B cell (primary cell): ENCODE results near the gene PTPRF. TPM values are rescaled to one million over a fixed set of nuclear protein-coding genes. Genes with fewer than 3 reads are reported as not detected.

Source experiments
- ATAC-seq: fragments of 200-7000 bp; cut with Tn5 transposase; one replicate; pipeline ENCODE4 v1.10.0; 2021; ENCODE audit warnings: low read depth, mild to moderate bottlenecking, moderate number of reproducible peaks, moderate library complexity
- CTCF ChIA-PET: fragments of 350-600 bp; sonication (Branson Sonifier 250); formaldehyde crosslinking; loops from one replicate; lab custom pipeline; 2021; ENCODE audit warnings: antibody characterized with exemption, inconsistent platforms; lab: Charles Lee
- POLR2A ChIA-PET: fragments of 350-600 bp; sonication (Branson Sonifier 250); formaldehyde crosslinking; loops from one replicate; lab custom pipeline; 2021; ENCODE audit warnings: antibody characterized with exemption; lab: Charles Lee
- DNase-seq: peaks from one replicate; pipeline ENCODE4 v3.0.0; 2013
- H2AFZ ChIP-seq: 2 replicates; pipeline ENCODE4 v1.6.1; 2012; ENCODE audit warnings: mild to moderate bottlenecking, low read depth, low read length; ENCODE audit not compliant: insufficient read depth, poor library complexity, severe bottlenecking
- H3K27ac ChIP-seq, 2 donors: 1 replicate in 1 of 2; 2 replicates in 1 of 2; pipeline ENCODE4 v1.5.1; 2012 to 2013; ENCODE audit warnings: low read length in 2 of 2, mild to moderate bottlenecking in 2 of 2, moderate library complexity in 1 of 2
- H3K27me3 ChIP-seq, 4 experiments: fragments of 200-600 bp in 1 of 4; sonication (generic) in 1 of 4; replicated peaks in 1 of 4; 1 replicate in 2 of 4; 2 replicates in 2 of 4; pipeline versions ENCODE4 v1.6.1 to v1.7.0; 2013 to 2016; ENCODE audit warnings: low read length in 3 of 4, mild to moderate bottlenecking in 2 of 4, mixed read lengths in 1 of 4, moderate library complexity in 1 of 4; ENCODE audit not compliant: insufficient read depth in 4 of 4, control insufficient read depth in 3 of 4; ENCODE audit errors: control extremely low read depth in 1 of 4
- H3K36me3 ChIP-seq, 2 experiments: replicated peaks in 1 of 2; 1 replicate in 1 of 2; 2 replicates in 1 of 2; pipeline versions ENCODE4 v1.6.1 to v1.7.1; 2013; ENCODE audit warnings: low read length in 1 of 2; ENCODE audit not compliant: insufficient read depth in 2 of 2, control insufficient read depth in 1 of 2; ENCODE audit errors: control extremely low read depth in 1 of 2, extremely low read depth in 1 of 2
- H3K4me1 ChIP-seq, 2 donors: fragments of 200-600 bp in 1 of 2; sonication (generic) in 1 of 2; 1 replicate in 1 of 2; 2 replicates in 1 of 2; pipeline versions ENCODE4 v1.5.1 to v1.6.1; 2013 to 2017; ENCODE audit warnings: low read length in 2 of 2; ENCODE audit not compliant: control insufficient read depth in 2 of 2, insufficient read depth in 2 of 2
- H3K4me2 ChIP-seq: replicated peaks from 2 replicates; pipeline ENCODE3; 2012; ENCODE audit warnings: mild to moderate bottlenecking, low read depth, low read length; ENCODE audit not compliant: poor library complexity, severe bottlenecking
- H3K4me3 ChIP-seq, 5 experiments: fragments of 200-600 bp in 1 of 5; sonication (generic) in 1 of 5; 1 replicate in 3 of 5; 2 replicates in 2 of 5; pipeline versions ENCODE4 v1.5.1 to v1.7.0; 2011 to 2016; ENCODE audit warnings: low read length in 4 of 5, mild to moderate bottlenecking in 4 of 5, low read depth in 2 of 5, control low read depth in 1 of 5, moderate library complexity in 1 of 5; ENCODE audit not compliant: insufficient read depth in 1 of 5; ENCODE audit errors: control extremely low read depth in 1 of 5, extremely low read depth in 1 of 5
- H3K79me2 ChIP-seq: fragments of 200-600 bp; sonication (generic); one replicate; pipeline ENCODE4 v1.6.0; 2016; ENCODE audit warnings: low read length; ENCODE audit not compliant: control insufficient read depth, insufficient read depth
- H3K9ac ChIP-seq: fragments of 200-600 bp; sonication (generic); 2 replicates; pipeline ENCODE4 v1.6.1; 2017; ENCODE audit warnings: mild to moderate bottlenecking, low read length, moderate library complexity
- H3K9me3 ChIP-seq, 3 donors: one replicate each; pipeline versions ENCODE4 v1.6.1 to v1.7.1; 2013; ENCODE audit warnings: low read length in 2 of 3; ENCODE audit not compliant: control insufficient read depth in 2 of 3, insufficient read depth in 1 of 3; ENCODE audit errors: control extremely low read depth in 1 of 3
- H4K20me1 ChIP-seq: 2 replicates; pipeline ENCODE4 v1.6.0; 2012; ENCODE audit warnings: mild to moderate bottlenecking, low read length; ENCODE audit not compliant: insufficient read depth, control insufficient read depth, poor library complexity, severe bottlenecking
- H3K27ac Mint-ChIP-seq: one replicate; pipeline ENCODE4 v1.8.0; 2021; ENCODE audit warnings: mixed read lengths
- H3K27me3 Mint-ChIP-seq: one replicate; pipeline ENCODE4 v1.8.0; 2021; ENCODE audit warnings: mixed read lengths
- H3K4me1 Mint-ChIP-seq: one replicate; pipeline ENCODE4 v1.8.0; 2021; ENCODE audit warnings: mixed read lengths
- H3K4me3 Mint-ChIP-seq: one replicate; pipeline ENCODE4 v1.8.0; 2021; ENCODE audit warnings: mixed read lengths
- H3K9me3 Mint-ChIP-seq: one replicate; pipeline ENCODE4 v1.8.0; 2022; ENCODE audit warnings: mixed read lengths; ENCODE audit not compliant: insufficient read depth
- CTCF ChIP-seq: fragments of 200-600 bp; IDR thresholded peaks from one replicate; pipeline ENCODE4 v1.8.0; 2022; ENCODE audit warnings: antibody characterized with exemption, mild to moderate bottlenecking
- EZH2 ChIP-seq: IDR thresholded peaks from 2 replicates; pipeline ENCODE4 v1.6.1; 2012; ENCODE audit warnings: borderline replicate concordance, low read depth, mild to moderate bottlenecking, moderate library complexity, low read length; ENCODE audit not compliant: insufficient read depth, poor library complexity, severe bottlenecking
- WGBS: methylation state at CpG from one replicate; pipeline ENCODE4 v1.1.5; 2013; ENCODE audit warnings: missing lambda C conversion rate; ENCODE audit not compliant: insufficient coverage; 5-methylcytosine and 5-hydroxymethylcytosine counted together
- intact Hi-C: fragments of 100-400 bp; cut with micrococcal nuclease; formaldehyde crosslinking; loops from one replicate; pipeline ENCODE4 v1.10.0; 2022
- polyA plus RNA-seq: library from polyadenylated mRNA; depleted of rRNA; stranded (reverse); fragments of >200 nt; gene quantifications from 2 replicates; pipeline ENCODE4 v1.2.3, GENCODE V29; 2012
- total RNA-seq, 2 donors: library from RNA; stranded (reverse); fragments of 120-200 nt in 1 of 2; gene quantifications; 1 replicate in 1 of 2; 2 replicates in 1 of 2; pipeline versions ENCODE4 v1.2.3 to v1.2.4, GENCODE V29; 2013 to 2022

The PTPRF gene
- total and polyA plus RNA-seq, 2 donors (not counting 1 experiment from before 2014, with no cell fraction given) = 0.07 to 0.13 TPM

- no peak overlapping the region for H3K27ac ChIP-seq
- WGBS = 88% methylated on average over 4 of the region's 7 CpGs
- H3K9ac ChIP-seq = no peak overlapping the region
- H4K20me1 ChIP-seq = no peaks in the 10 kb centered on the region
- peaks cover 20% of the 10 kb centered on the region for H3K27me3 Mint-ChIP-seq
- no peak overlapping the region for H3K27ac Mint-ChIP-seq
- peaks cover 6% of the 10 kb centered on the region for H3K4me1 Mint-ChIP-seq
- no peak for TF ChIP-seq CTCF
- TF ChIP-seq EZH2 = no peak
- H3K4me3 ChIP-seq = no peak overlapping the region
- H3K4me3 Mint-ChIP-seq = no peak overlapping the region
- no peak for ATAC-seq
- H2AFZ ChIP-seq = no peak overlapping the region
- H3K4me2 ChIP-seq = no peak overlapping the region
- H3K79me2 ChIP-seq = no peaks in the 10 kb centered on the region
- H3K4me1 ChIP-seq = peaks cover 0 to 3% of the 10 kb centered on the region in 2 donors
- H3K36me3 ChIP-seq = no peaks in the 10 kb centered on the region
- POLR2A ChIA-PET = no interaction called here
- CTCF ChIA-PET = no interaction called here
- intact Hi-C loops = no loop called here
- no peaks in the 10 kb centered on the region for H3K9me3 Mint-ChIP-seq
- H3K9me3 ChIP-seq = peaks cover 0 to 4% (median 0%) of the 10 kb centered on the region in 3 donors
- H3K27me3 ChIP-seq = peaks cover 0 to 7% (median 1%) of the 10 kb centered on the region in 4 experiments
- DNase-seq = no peak
Observed at GRCh38 chr1:43551396-43551888, 20.8 kb downstream of the PTPRF start.

GRCh38 chr1:43552059-43552742 lies 21.5 kb downstream of the PTPRF start:
- H3K4me3 Mint-ChIP-seq = no peak overlapping the region
- no peaks in the 10 kb centered on the region for H3K9me3 Mint-ChIP-seq
- Histone ChIP-seq H2AFZ (no peak overlapping the region), H3K27ac (no peak overlapping the region), H3K36me3 (no peaks in the 10 kb centered on the region), H3K4me1 (peaks cover 0 to 3% of the 10 kb centered on the region in 2 donors), H4K20me1 (no peaks in the 10 kb centered on the region), H3K4me2 (no peak overlapping the region), H3K9ac (no peak overlapping the region), H3K27me3 (peaks cover 0 to 7% (median 1%) of the 10 kb centered on the region in 4 experiments), H3K79me2 (no peaks in the 10 kb centered on the region), H3K4me3 (no peak overlapping the region), H3K9me3 (peaks cover 0 to 4% (median 0%) of the 10 kb centered on the region in 3 donors)
- ATAC-seq (no peak), DNase-seq (no peak)
- TF ChIP-seq EZH2 = no peak
- no peak for TF ChIP-seq CTCF
- ChIA-PET CTCF (no interaction called here), POLR2A (no interaction called here)
- H3K27me3 Mint-ChIP-seq = peaks cover 15% of the 10 kb centered on the region
- intact Hi-C loops = no loop called here
- 80% methylated on average over 5 of the region's 5 CpGs for whole genome bisulfite sequencing
- H3K27ac Mint-ChIP-seq = no peak overlapping the region
- peaks cover 6% of the 10 kb centered on the region for H3K4me1 Mint-ChIP-seq
